Medulla oblongata (tissue), 1 donor: ENCODE measurements around the gene GPS1.

Experiments used
- DNase-seq: peaks from one replicate; pipeline ENCODE4 v3.0.0-alpha.2; 2015; ENCODE audit errors: extremely low spot score

The GPS1 gene

GRCh38 chr17:82059272-82060000 is 7.7 kb downstream of the GPS1 start:
- DNase-seq, result no peak

GRCh38 chr17:82060001-82060380 is 8.3 kb downstream of the GPS1 start:
- no peak for DNase-seq

- DNase-seq, result no peak
These were observed 8.9 kb downstream of the GPS1 start for GRCh38 chr17:82060614-82061013.

- no peak for DNase-seq
These were observed 9.6 kb downstream of the GPS1 start for GRCh38 chr17:82061047-82061925.

- no peak for DNase-seq
These were observed 10.6 kb downstream of the GPS1 start for GRCh38 chr17:82062076-82062983.

GRCh38 chr17:82062984-82063368 is 11.3 kb downstream of the GPS1 start:
- no peak for DNase-seq

- no peak for DNase-seq
These were observed 12.0 kb downstream of the GPS1 start for GRCh38 chr17:82063424-82064415.

- no peak for DNase-seq
These were observed 12.9 kb downstream of the GPS1 start for GRCh38 chr17:82064433-82065192.

- no peak for DNase-seq
These were observed 13.5 kb downstream of the GPS1 start for GRCh38 chr17:82065193-82065637.

GRCh38 chr17:82065638-82066303 is 14.1 kb downstream of the GPS1 start, which contains the start of gene DUS1L:
TSS of gene DUS1L (minus strand) at chr17:82065804. CDS start at chr17:82065059, 745 bp downstream.
- DNase-seq, result peak; percentile 41

GRCh38 chr17:82070611-82071010 is 18.9 kb downstream of the GPS1 start:
- DNase-seq, result no peak

- DNase-seq, result no peak
These were observed 21.1 kb downstream of the GPS1 start for GRCh38 chr17:82072827-82073226.

GRCh38 chr17:82073446-82073845 is 21.7 kb downstream of the GPS1 start:
- no peak for DNase-seq

GRCh38 chr17:82076018-82076784 is 24.5 kb downstream of the GPS1 start:
- DNase-seq, result no peak

- DNase-seq, result no peak
These were observed 25.3 kb downstream of the GPS1 start for GRCh38 chr17:82076785-82077591.

- DNase-seq, result peak; percentile 11
These were observed 26.1 kb downstream of the GPS1 start for GRCh38 chr17:82077617-82078358.

- no peak for DNase-seq
These were observed 26.7 kb downstream of the GPS1 start for GRCh38 chr17:82078433-82078832.
